CD4-positive, alpha-beta T cell (primary cell): ENCODE results near the gene ZNF667. TPM values are rescaled to one million over a fixed set of nuclear protein-coding genes. Genes with fewer than 3 reads are reported as not detected.

Source experiments
- ATAC-seq: fragments of 200-7000 bp; cut with Tn5 transposase; one replicate; pipeline ENCODE4 v1.10.0; 2022; ENCODE audit warnings: mild to moderate bottlenecking; ENCODE audit not compliant: poor library complexity
- CTCF ChIA-PET: fragments of 350-600 bp; sonication (Branson Sonifier 250); formaldehyde crosslinking; loops from one replicate; lab custom pipeline; 2021; ENCODE audit warnings: antibody characterized with exemption, inconsistent platforms; lab: Charles Lee
- POLR2A ChIA-PET: fragments of 350-600 bp; sonication (Branson Sonifier 250); formaldehyde crosslinking; loops from one replicate; lab custom pipeline; 2021; ENCODE audit warnings: antibody characterized with exemption, inconsistent platforms; lab: Charles Lee
- DNase-seq, 14 experiments: peaks; one replicate each; pipeline ENCODE4 v3.0.0-alpha.2; 2013 to 2020; ENCODE audit warnings: mixed read lengths in 2 of 14
- H3K27ac ChIP-seq, 2 donors: one replicate each; pipeline versions ENCODE4 v1.5.1 to v1.7.0; 2013; ENCODE audit warnings: low read length in 2 of 2, low read depth in 1 of 2, mild to moderate bottlenecking in 1 of 2
- H3K27me3 ChIP-seq, 2 experiments: 1 replicate in 1 of 2; 2 replicates in 1 of 2; pipeline versions ENCODE4 v1.6.1 to v1.7.0; 2013; ENCODE audit warnings: low read length in 2 of 2, control low read depth in 1 of 2, mild to moderate bottlenecking in 1 of 2, moderate library complexity in 1 of 2; ENCODE audit not compliant: insufficient read depth in 2 of 2, control insufficient read depth in 1 of 2
- H3K36me3 ChIP-seq: one replicate; pipeline ENCODE4 v1.6.1; 2013; ENCODE audit warnings: low read length, control low read depth; ENCODE audit not compliant: insufficient read depth
- H3K4me1 ChIP-seq: one replicate; pipeline ENCODE4 v1.6.1; 2013; ENCODE audit warnings: low read length, control low read depth; ENCODE audit not compliant: insufficient read depth
- H3K4me3 ChIP-seq: one replicate; pipeline ENCODE4 v1.5.1; 2013; ENCODE audit warnings: mild to moderate bottlenecking, low read length, moderate library complexity
- H3K9me3 ChIP-seq, 2 experiments: 1 replicate in 1 of 2; 2 replicates in 1 of 2; pipeline versions ENCODE4 v1.6.1 to v1.7.0; 2013; ENCODE audit warnings: low read length in 2 of 2, mild to moderate bottlenecking in 2 of 2, control low read depth in 1 of 2, moderate library complexity in 1 of 2; ENCODE audit not compliant: control insufficient read depth in 1 of 2, insufficient read depth in 1 of 2
- H3K27ac Mint-ChIP-seq: one replicate; pipeline ENCODE4 v1.8.0; 2020; ENCODE audit warnings: mixed read lengths
- H3K27me3 Mint-ChIP-seq: one replicate; pipeline ENCODE4 v1.8.0; 2021; ENCODE audit warnings: mixed read lengths
- H3K36me3 Mint-ChIP-seq: one replicate; pipeline ENCODE4 v1.8.0; 2021; ENCODE audit warnings: low read depth, mixed read lengths
- H3K4me1 Mint-ChIP-seq: one replicate; pipeline ENCODE4 v1.8.0; 2021; ENCODE audit warnings: low read depth, mixed read lengths
- H3K4me3 Mint-ChIP-seq: one replicate; pipeline ENCODE4 v1.8.0; 2020; ENCODE audit warnings: mild to moderate bottlenecking, mixed read lengths
- H3K9me3 Mint-ChIP-seq: one replicate; pipeline ENCODE4 v1.8.0; 2020; ENCODE audit warnings: mixed read lengths
- intact Hi-C, 2 experiments: fragments of 100-400 bp; cut with DNase I in 1 of 2; cut with micrococcal nuclease in 1 of 2; formaldehyde crosslinking; loops; one replicate each; pipeline versions ENCODE4 v1.15.1 to v1.9.0; 2023 to 2025; cut with DNase I, micrococcal nuclease
- total RNA-seq, 174 experiments: library from RNA in 2 of 174; stranded (reverse) in 2 of 174; gene quantifications; one replicate each; pipeline ENCODE4 v1.2.3 and lab custom pipeline; 2021 to 2026
- TF ChIP-seq, protein P1 (sequence below): fragments of 200-600 bp; IDR thresholded peaks from one replicate; pipeline ENCODE4 v1.8.0; 2022; ENCODE audit warnings: antibody characterized with exemption, mild to moderate bottlenecking

ZNF667 gene
- total RNA-seq, 2 experiments from 2014 or later, result 3.6 to 4.1 TPM

DNA sequence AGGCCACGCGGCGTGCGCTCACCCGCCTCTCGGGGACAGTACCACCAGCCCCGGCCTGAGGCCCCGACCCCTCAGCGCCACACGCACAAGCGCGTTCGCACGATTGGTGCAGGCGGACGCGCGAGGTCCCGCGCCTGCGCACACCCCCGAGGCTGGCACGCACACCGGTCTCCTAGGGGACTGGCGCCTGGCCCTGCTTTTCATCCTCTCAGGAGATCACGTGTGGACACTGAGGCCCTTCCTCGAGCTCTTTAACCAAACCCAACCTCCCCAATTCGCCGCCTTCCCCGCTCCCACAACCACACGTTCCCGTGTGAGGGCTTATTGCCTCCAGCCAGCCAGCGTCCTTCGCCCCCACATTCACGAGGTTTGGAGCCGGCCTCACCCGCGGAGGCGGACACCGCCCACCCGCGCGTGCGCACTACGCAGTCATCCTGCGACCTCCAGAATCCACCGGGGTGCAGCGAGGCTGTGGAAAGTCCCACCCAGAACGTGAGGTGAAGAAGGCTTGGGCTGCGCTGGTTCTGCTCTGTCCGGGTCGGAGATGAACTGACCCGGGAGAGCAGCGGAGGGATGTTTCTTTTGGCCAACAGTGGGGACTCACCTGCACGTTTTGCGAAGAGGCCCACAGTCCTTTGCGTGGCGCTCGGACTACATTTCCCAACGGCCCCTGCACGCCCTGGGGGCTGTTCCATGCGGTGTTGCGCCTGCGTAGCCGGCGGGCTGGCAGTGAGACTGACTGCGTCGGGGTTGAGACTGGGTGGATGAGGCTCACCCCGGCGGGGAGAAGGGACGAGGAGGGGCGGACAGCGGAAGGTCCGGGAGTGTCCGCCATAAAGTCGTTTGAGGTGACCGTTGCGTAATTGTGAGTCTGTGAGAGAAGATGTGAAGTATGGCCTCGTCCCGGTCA is 539 bp upstream of the ZNF667 start:
- Mint-ChIP-seq H3K36me3 (peaks cover 76% of the 10 kb centered on the region), H3K4me3 (peak overlapping the region; percentile 98), H3K27me3 (peaks cover 33% of the 10 kb centered on the region), H3K9me3 (peaks cover 24% of the 10 kb centered on the region), H3K27ac (peak overlapping the region; percentile 91), H3K4me1 (peaks cover 18% of the 10 kb centered on the region)
- H3K4me1 ChIP-seq, result peaks cover 3% of the 10 kb centered on the region
- intact Hi-C loops, result loop anchor here in 1 of 2 experiments (2.0 to 5.0 kb wide), 2 partner anchors 29 to 115 kb away; partner anchors contain the start of gene ZNF471
- ATAC-seq (peak; percentile 70), DNase-seq (peak; percentile 13 to 67 (median 46))
- H3K4me3 ChIP-seq, result peak overlapping the region; percentile 29
- no peaks in the 10 kb centered on the region for H3K36me3 ChIP-seq
- H3K27ac ChIP-seq, result peak overlapping the region in 1 of 2 donors; percentile 64
- ChIA-PET CTCF (no interaction called here), POLR2A (no interaction called here)
- TF ChIP-seq, protein P1, sequence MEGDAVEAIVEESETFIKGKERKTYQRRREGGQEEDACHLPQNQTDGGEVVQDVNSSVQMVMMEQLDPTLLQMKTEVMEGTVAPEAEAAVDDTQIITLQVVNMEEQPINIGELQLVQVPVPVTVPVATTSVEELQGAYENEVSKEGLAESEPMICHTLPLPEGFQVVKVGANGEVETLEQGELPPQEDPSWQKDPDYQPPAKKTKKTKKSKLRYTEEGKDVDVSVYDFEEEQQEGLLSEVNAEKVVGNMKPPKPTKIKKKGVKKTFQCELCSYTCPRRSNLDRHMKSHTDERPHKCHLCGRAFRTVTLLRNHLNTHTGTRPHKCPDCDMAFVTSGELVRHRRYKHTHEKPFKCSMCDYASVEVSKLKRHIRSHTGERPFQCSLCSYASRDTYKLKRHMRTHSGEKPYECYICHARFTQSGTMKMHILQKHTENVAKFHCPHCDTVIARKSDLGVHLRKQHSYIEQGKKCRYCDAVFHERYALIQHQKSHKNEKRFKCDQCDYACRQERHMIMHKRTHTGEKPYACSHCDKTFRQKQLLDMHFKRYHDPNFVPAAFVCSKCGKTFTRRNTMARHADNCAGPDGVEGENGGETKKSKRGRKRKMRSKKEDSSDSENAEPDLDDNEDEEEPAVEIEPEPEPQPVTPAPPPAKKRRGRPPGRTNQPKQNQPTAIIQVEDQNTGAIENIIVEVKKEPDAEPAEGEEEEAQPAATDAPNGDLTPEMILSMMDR, result no peak
- H3K9me3 ChIP-seq, result peaks cover 61 to 84% of the 10 kb centered on the region in 2 experiments
- peaks cover 9 to 23% of the 10 kb centered on the region in 2 experiments for H3K27me3 ChIP-seq

DNA sequence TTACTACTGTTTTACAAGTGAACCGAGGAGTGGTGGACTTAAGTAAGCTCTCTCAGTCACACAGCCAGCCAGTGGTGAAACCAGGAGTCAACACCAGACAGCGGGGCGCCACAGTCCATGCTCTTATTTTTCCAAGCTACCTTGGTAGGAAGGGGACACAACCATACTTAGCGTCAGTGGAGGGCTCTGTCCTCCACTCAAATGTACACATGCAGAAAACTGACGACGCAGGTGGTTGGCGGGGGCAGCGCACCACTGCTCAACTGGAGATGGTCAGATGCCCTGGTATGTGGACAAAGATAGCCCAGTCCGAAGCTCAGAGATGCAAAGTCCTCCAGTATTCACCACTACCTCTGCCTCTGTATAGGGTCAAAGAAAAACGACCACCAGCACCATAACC is 1.1 kb downstream of the ZNF667 start:
- Histone ChIP-seq H3K4me1 (peaks cover 3% of the 10 kb centered on the region), H3K27ac (no peak overlapping the region), H3K4me3 (no peak overlapping the region), H3K9me3 (peaks cover 64 to 83% of the 10 kb centered on the region in 2 experiments), H3K36me3 (no peaks in the 10 kb centered on the region), H3K27me3 (peaks cover 9 to 23% of the 10 kb centered on the region in 2 experiments)
- H3K4me3 Mint-ChIP-seq, result no peak overlapping the region
- ChIA-PET POLR2A (no interaction called here), CTCF (no interaction called here)
- peaks cover 30% of the 10 kb centered on the region for H3K27me3 Mint-ChIP-seq
- TF ChIP-seq, protein P1, result no peak
- intact Hi-C loops, result loop anchor here in 1 of 2 experiments (1.0 to 5.0 kb wide), 2 partner anchors 72 to 116 kb away; partner anchors contain the start of gene ZNF583
- peaks cover 23% of the 10 kb centered on the region for H3K9me3 Mint-ChIP-seq
- peaks cover 18% of the 10 kb centered on the region for H3K4me1 Mint-ChIP-seq
- DNase-seq, result no peak
- ATAC-seq, result no peak
- H3K36me3 Mint-ChIP-seq, result peaks cover 79% of the 10 kb centered on the region
- peak overlapping the region; percentile 91 for H3K27ac Mint-ChIP-seq

DNA sequence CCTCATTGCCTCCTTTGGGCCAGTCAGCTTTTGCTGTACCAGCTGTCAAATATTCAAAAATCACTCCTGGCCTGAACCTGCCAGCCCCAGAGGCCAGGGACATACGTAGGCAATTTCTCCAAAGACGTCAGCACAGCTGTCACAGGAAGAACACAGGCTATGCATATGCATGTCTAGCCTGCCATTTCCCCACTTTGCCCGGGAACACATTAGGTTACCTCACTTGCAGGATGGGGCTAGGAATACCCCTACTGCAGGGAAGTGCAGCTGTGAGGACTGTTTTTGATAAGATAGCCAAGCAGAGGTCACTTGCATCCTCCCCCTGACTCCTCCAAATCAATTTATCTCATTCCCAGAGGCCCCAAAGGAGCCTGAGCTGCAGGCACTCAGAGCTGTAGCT is 2.8 kb downstream of the ZNF667 start:
- Histone ChIP-seq H3K36me3 (no peaks in the 10 kb centered on the region), H3K27ac (no peak overlapping the region), H3K4me1 (peaks cover 3% of the 10 kb centered on the region), H3K9me3 (peaks cover 67 to 86% of the 10 kb centered on the region in 2 experiments), H3K27me3 (peaks cover 6 to 23% of the 10 kb centered on the region in 2 experiments), H3K4me3 (no peak overlapping the region)
- no peak for DNase-seq
- ChIA-PET POLR2A (no interaction called here), CTCF (no interaction called here)
- peaks cover 19% of the 10 kb centered on the region for H3K9me3 Mint-ChIP-seq
- intact Hi-C loops, result no loop called here
- H3K4me1 Mint-ChIP-seq, result peaks cover 18% of the 10 kb centered on the region
- no peak for ATAC-seq
- no peak overlapping the region for H3K4me3 Mint-ChIP-seq
- H3K36me3 Mint-ChIP-seq, result peaks cover 89% of the 10 kb centered on the region
- TF ChIP-seq, protein P1, result no peak
- no peak overlapping the region for H3K27ac Mint-ChIP-seq
- H3K27me3 Mint-ChIP-seq, result peaks cover 22% of the 10 kb centered on the region
